HG03108 (cell line): ENCODE results near the gene MAPK8IP3.
A peak's percentile ranks its signal among the peaks of the same experiment; 100 is the strongest.
"Not testable (repeated sequence)": the region's sequence is repeated elsewhere in the genome, so short reads cannot be mapped to it uniquely, and the experiment has no call there.

ENCODE experiments used
- ATAC-seq: cut with Tn5 transposase; IDR thresholded peaks from one replicate; pipeline ENCODE4 v1.9.1; 2021; ENCODE audit warnings: moderate library complexity; ENCODE audit not compliant: unreplicated experiment

Gene MAPK8IP3

GRCh38 chr16:1676661-1677060 lies 29.3 kb upstream of the MAPK8IP3 start:
- ATAC-seq = no peak

GRCh38 chr16:1677339-1677738 lies 28.7 kb upstream of the MAPK8IP3 start:
- no peak for ATAC-seq

- peak; percentile 94 for ATAC-seq
These were observed 28.0 kb upstream of the MAPK8IP3 start, which contains the start of gene JPT2 for GRCh38 chr16:1677942-1678499. JPT2 (plus strand) TSS chr16:1678279; CDS start chr16:1678313, 34 bp downstream.

GRCh38 chr16:1678500-1679098 lies 27.4 kb upstream of the MAPK8IP3 start:
- peak; percentile 5 for ATAC-seq

- no peak for ATAC-seq
These were observed 25.6 kb upstream of the MAPK8IP3 start for GRCh38 chr16:1680361-1680760.

- ATAC-seq = no peak
These were observed 25.0 kb upstream of the MAPK8IP3 start for GRCh38 chr16:1681032-1681431.

- ATAC-seq = no peak
These were observed 18.3 kb upstream of the MAPK8IP3 start for GRCh38 chr16:1687427-1688316.

- ATAC-seq = no peak
These were observed 17.0 kb upstream of the MAPK8IP3 start for GRCh38 chr16:1688807-1689560.

GRCh38 chr16:1689853-1690252 lies 16.1 kb upstream of the MAPK8IP3 start:
- ATAC-seq = no peak

- ATAC-seq = no peak
These were observed 15.2 kb upstream of the MAPK8IP3 start for GRCh38 chr16:1690810-1691209.

GRCh38 chr16:1691276-1691675 lies 14.7 kb upstream of the MAPK8IP3 start:
- no peak for ATAC-seq

GRCh38 chr16:1691956-1692355 lies 14.0 kb upstream of the MAPK8IP3 start:
- ATAC-seq = no peak

GRCh38 chr16:1696863-1697262 lies 9.1 kb upstream of the MAPK8IP3 start:
- ATAC-seq = no peak

- ATAC-seq = no peak
These were observed 7.3 kb upstream of the MAPK8IP3 start for GRCh38 chr16:1698680-1699079.

GRCh38 chr16:1700246-1700645 lies 5.7 kb upstream of the MAPK8IP3 start:
- no peak for ATAC-seq

GRCh38 chr16:1701216-1701878 lies 4.6 kb upstream of the MAPK8IP3 start:
- no peak for ATAC-seq

- not testable (repeated sequence) for ATAC-seq
These were observed 689 bp upstream of the MAPK8IP3 start for GRCh38 chr16:1705324-1705687.

GRCh38 chr16:1706386-1707192 lies 594 bp downstream of the MAPK8IP3 start:
- no peak for ATAC-seq

- ATAC-seq = no peak
These were observed 1.3 kb downstream of the MAPK8IP3 start for GRCh38 chr16:1707193-1707790.
